ENCODE data around the gene PYGB.

Gene PYGB

GRCh38 chr20:25336561-25337422 is 88.9 kb downstream of the PYGB start:
- DNase-seq (ENCODE audit: low spot score): peak; percentile 28

- DNase-seq (ENCODE audit: low spot score): no peak
Measured at GRCh38 chr20:25338112-25339023, 90.5 kb downstream of the PYGB start.

- no peak for DNase-seq (ENCODE audit: low spot score)
Measured at GRCh38 chr20:25339608-25340007, 91.7 kb downstream of the PYGB start.

- no peak for DNase-seq (ENCODE audit: low spot score)
Measured at GRCh38 chr20:25340380-25340779, 92.5 kb downstream of the PYGB start.

- DNase-seq (ENCODE audit: low spot score): no peak
Measured at GRCh38 chr20:25341716-25342680, 94.1 kb downstream of the PYGB start.

GRCh38 chr20:25344634-25345033 is 96.7 kb downstream of the PYGB start:
- DNase-seq (ENCODE audit: low spot score): no peak

GRCh38 chr20:25345721-25346120 is 97.8 kb downstream of the PYGB start:
- DNase-seq (ENCODE audit: low spot score): no peak

GRCh38 chr20:25346349-25346748 is 98.5 kb downstream of the PYGB start:
- DNase-seq (ENCODE audit: low spot score): no peak

All from hepatic stellate cell (primary cell).